Measurements from ENCODE around the gene ERC2. TPM values are rescaled to one million over a fixed set of nuclear protein-coding genes. Genes with fewer than 3 reads are reported as not detected.

ERC2 gene
- total and polyA plus RNA-seq, 2 of the 13 experiments (the other 11 are each of a cell fraction or from before 2014, with no cell fraction given): 0.16 to 0.22 TPM

DNA sequence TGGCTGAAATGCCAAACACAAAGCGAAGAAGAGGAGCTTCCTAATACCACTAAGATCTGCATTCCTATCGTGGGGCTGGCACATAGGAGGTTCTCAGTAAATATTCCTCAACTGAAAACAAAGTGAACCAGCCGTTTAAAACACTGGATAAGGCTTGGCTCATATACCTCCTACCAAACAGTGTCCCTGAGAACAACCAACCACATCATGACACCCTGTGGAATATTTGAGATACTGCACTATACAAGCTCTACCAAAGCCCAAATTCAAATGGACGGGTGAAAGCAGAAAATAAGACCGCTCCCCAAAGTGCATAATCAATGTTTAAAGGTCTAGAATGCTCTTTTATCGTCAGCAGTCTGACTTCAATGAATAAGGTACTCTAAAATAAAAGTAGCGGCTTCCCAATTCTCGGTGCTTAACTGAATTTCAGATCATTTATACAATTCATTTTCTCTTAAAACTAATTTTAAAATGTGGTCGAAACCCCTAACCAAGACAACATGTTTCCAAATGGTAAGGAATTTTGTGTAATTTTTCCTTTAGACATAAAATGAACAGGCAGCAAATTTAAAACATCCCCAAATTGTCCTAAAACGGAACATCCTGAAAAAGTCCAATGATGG, 425.8 kb downstream of the ERC2 start (continued):
- TF ChIP-seq KAT2B (IDR thresholded peaks at IDR 0.05; ENCODE audit: borderline replicate concordance, low read depth, low read length): no peak

DNA sequence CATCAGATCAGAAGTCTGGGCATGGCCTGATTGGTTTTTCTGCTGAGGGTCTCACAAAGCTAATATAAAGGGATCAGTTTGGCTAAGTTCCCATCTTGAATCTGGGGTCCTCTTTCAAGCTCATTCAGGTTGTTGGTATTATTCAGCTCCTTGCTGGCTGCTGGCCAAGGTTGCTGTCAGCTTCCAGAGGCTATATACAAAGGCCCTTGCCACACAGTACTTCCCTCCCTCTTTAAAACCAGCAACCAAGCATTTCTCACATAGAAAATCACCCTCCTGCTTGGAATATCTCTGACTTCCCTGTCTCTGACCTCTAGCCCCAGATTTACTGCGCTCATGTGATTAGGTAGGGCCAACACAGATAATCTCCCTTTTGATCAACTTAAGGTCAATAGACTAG, 442.9 kb downstream of the ERC2 start:
- Histone ChIP-seq H3K79me2 (ENCODE audit: insufficient read depth, low read length) (no peaks in the 10 kb centered on the region), H4K20me1 (ENCODE audit: insufficient read depth, low read length) (no peaks in the 10 kb centered on the region), H3K27ac (ENCODE audit: extremely low read length, insufficient read depth, low read length) (no peak overlapping the region), H3K36me3 (replicated peaks in 1 of 2; ENCODE audit: control insufficient read depth in 1 of 2, insufficient read depth in 2 of 2, low read length in 2 of 2) (no peaks in the 10 kb centered on the region), H3K4me2 (ENCODE audit: low read depth, low read length) (no peak overlapping the region), H3K4me1 (ENCODE audit: insufficient read depth, low read length) (no peaks in the 10 kb centered on the region), H3K4me3 (replicated peaks in 1 of 3; ENCODE audit: insufficient read depth in 1 of 3, low read depth in 2 of 3, low read length in 3 of 3) (no peak overlapping the region), H2AFZ (ENCODE audit: low read length) (no peak overlapping the region), H3K27me3 (ENCODE audit: control insufficient read depth in 1 of 2, insufficient read depth in 2 of 2, low read length in 2 of 2) (no peaks in the 10 kb centered on the region), H3K9ac (ENCODE audit: insufficient read depth, low read depth, low read length) (no peak overlapping the region), H3K9me3 (ENCODE audit: low read length) (no peaks in the 10 kb centered on the region)
- DNase-seq (ENCODE audit: low spot score) (no peak), FAIRE-seq (no peak), ATAC-seq (no peak)
- ChIA-PET POLR2A (no interaction called here), CTCF (ENCODE audit: low intra/inter-chr PET ratio, low total read pairs) (no interaction called here)
- TF ChIP-seq, protein P1, sequence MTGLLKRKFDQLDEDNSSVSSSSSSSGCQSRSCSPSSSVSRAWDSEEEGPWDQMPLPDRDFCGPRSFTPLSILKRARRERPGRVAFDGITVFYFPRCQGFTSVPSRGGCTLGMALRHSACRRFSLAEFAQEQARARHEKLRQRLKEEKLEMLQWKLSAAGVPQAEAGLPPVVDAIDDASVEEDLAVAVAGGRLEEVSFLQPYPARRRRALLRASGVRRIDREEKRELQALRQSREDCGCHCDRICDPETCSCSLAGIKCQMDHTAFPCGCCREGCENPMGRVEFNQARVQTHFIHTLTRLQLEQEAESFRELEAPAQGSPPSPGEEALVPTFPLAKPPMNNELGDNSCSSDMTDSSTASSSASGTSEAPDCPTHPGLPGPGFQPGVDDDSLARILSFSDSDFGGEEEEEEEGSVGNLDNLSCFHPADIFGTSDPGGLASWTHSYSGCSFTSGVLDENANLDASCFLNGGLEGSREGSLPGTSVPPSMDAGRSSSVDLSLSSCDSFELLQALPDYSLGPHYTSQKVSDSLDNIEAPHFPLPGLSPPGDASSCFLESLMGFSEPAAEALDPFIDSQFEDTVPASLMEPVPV (CRISPR knock-in tag; IDR thresholded peaks at IDR 0.05): no peak
- in situ Hi-C loops (cut with HindIII; ENCODE audit: extremely low pct_ligation_motif_present, low pct_unique_long_range_greater_than_20kb): no loop called here
- intact Hi-C loops (cut with micrococcal nuclease; ENCODE audit: unreplicated experiment): no loop called here
- 5% methylated on average over 1 of the region's 1 CpG for WGBS (ENCODE audit: low lambda C conversion rate)
- no TSS peak for BruUV-seq (replicated peaks)

DNA sequence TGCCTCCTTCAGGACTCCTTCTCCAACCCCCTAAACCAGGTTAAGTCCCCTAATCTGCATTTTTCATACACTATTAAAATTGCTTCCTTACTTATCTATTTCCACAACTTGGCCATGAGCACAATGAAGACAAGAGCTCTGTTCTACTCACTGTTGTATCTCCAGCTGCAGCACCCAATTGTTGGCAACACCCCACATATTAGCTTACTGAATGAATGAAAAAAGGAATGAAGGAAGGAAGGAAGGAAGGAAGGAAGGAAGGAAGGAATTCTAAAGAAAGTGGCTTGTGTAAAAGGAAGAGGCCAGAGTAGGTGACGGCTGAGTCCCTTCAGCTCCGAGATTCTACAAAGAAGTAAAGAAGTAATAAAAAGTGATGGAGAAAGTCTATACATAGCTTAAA, 444.7 kb downstream of the ERC2 start:
- H3K36me3 ChIP-seq (replicated peaks in 1 of 2; ENCODE audit: control insufficient read depth in 1 of 2, insufficient read depth in 2 of 2, low read length in 2 of 2): no peaks in the 10 kb centered on the region
- no peak overlapping the region for H2AFZ ChIP-seq (ENCODE audit: low read length)
- H3K4me2 ChIP-seq (ENCODE audit: low read depth, low read length): no peak overlapping the region
- H3K27ac ChIP-seq (ENCODE audit: extremely low read length, insufficient read depth, low read length): no peak overlapping the region
- intact Hi-C loops (cut with micrococcal nuclease; ENCODE audit: unreplicated experiment): no loop called here
- H3K27me3 ChIP-seq (ENCODE audit: control insufficient read depth in 1 of 2, insufficient read depth in 2 of 2, low read length in 2 of 2): no peaks in the 10 kb centered on the region
- no peak for ATAC-seq
- ChIA-PET POLR2A (no interaction called here), CTCF (ENCODE audit: low intra/inter-chr PET ratio, low total read pairs) (no interaction called here)
- no peak overlapping the region for H3K9ac ChIP-seq (ENCODE audit: insufficient read depth, low read depth, low read length)
- H3K79me2 ChIP-seq (ENCODE audit: insufficient read depth, low read length): no peaks in the 10 kb centered on the region
- no peak for FAIRE-seq
- H4K20me1 ChIP-seq (ENCODE audit: insufficient read depth, low read length): no peaks in the 10 kb centered on the region
- WGBS (ENCODE audit: low lambda C conversion rate): 3% methylated on average over 2 of the region's 2 CpGs
- no peaks in the 10 kb centered on the region for H3K9me3 ChIP-seq (ENCODE audit: low read length)
- BruUV-seq (replicated peaks): no TSS peak
- H3K4me3 ChIP-seq (replicated peaks in 1 of 3; ENCODE audit: insufficient read depth in 1 of 3, low read depth in 2 of 3, low read length in 3 of 3): no peak overlapping the region
- in situ Hi-C loops (cut with HindIII; ENCODE audit: extremely low pct_ligation_motif_present, low pct_unique_long_range_greater_than_20kb): no loop called here
- H3K4me1 ChIP-seq (ENCODE audit: insufficient read depth, low read length): no peaks in the 10 kb centered on the region
- DNase-seq (ENCODE audit: low spot score): no peak
- TF ChIP-seq, protein P2, sequence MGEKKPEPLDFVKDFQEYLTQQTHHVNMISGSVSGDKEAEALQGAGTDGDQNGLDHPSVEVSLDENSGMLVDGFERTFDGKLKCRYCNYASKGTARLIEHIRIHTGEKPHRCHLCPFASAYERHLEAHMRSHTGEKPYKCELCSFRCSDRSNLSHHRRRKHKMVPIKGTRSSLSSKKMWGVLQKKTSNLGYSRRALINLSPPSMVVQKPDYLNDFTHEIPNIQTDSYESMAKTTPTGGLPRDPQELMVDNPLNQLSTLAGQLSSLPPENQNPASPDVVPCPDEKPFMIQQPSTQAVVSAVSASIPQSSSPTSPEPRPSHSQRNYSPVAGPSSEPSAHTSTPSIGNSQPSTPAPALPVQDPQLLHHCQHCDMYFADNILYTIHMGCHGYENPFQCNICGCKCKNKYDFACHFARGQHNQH (CRISPR knock-in tag; IDR thresholded peaks at IDR 0.05): no peak
- TF ChIP-seq SUZ12 (IDR thresholded peaks at IDR 0.05; ENCODE audit: low read depth, low read length) (no peak), ZNF20 (CRISPR knock-in tag; IDR thresholded peaks at IDR 0.05) (no peak), NFKB2 (CRISPR knock-in tag; IDR thresholded peaks at IDR 0.05; ENCODE audit: borderline replicate concordance) (no peak), KDM6A (CRISPR knock-in tag; IDR thresholded peaks at IDR 0.05; ENCODE audit: low read depth) (no peak), XBP1 (CRISPR knock-in tag; IDR thresholded peaks at IDR 0.05) (no peak)
- TF ChIP-seq, protein P3, sequence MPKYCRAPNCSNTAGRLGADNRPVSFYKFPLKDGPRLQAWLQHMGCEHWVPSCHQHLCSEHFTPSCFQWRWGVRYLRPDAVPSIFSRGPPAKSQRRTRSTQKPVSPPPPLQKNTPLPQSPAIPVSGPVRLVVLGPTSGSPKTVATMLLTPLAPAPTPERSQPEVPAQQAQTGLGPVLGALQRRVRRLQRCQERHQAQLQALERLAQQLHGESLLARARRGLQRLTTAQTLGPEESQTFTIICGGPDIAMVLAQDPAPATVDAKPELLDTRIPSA (CRISPR knock-in tag; IDR thresholded peaks at IDR 0.05; ENCODE audit: borderline replicate concordance): no peak
- TF ChIP-seq, protein P4, sequence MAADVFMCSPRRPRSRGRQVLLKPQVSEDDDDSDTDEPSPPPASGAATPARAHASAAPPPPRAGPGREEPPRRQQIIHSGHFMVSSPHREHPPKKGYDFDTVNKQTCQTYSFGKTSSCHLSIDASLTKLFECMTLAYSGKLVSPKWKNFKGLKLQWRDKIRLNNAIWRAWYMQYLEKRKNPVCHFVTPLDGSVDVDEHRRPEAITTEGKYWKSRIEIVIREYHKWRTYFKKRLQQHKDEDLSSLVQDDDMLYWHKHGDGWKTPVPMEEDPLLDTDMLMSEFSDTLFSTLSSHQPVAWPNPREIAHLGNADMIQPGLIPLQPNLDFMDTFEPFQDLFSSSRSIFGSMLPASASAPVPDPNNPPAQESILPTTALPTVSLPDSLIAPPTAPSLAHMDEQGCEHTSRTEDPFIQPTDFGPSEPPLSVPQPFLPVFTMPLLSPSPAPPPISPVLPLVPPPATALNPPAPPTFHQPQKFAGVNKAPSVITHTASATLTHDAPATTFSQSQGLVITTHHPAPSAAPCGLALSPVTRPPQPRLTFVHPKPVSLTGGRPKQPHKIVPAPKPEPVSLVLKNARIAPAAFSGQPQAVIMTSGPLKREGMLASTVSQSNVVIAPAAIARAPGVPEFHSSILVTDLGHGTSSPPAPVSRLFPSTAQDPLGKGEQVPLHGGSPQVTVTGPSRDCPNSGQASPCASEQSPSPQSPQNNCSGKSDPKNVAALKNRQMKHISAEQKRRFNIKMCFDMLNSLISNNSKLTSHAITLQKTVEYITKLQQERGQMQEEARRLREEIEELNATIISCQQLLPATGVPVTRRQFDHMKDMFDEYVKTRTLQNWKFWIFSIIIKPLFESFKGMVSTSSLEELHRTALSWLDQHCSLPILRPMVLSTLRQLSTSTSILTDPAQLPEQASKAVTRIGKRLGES (CRISPR knock-in tag; IDR thresholded peaks at IDR 0.05; ENCODE audit: borderline replicate concordance): no peak
